Body of pancreas (tissue), 4 donors: Measurements from ENCODE around the gene SYNDIG1L. TPM values are rescaled to one million over a fixed set of nuclear protein-coding genes. Genes with fewer than 3 reads are reported as not detected.

Experiments
- ATAC-seq: fragments of 150-250 bp; one replicate; pipeline ENCODE4 v1.9.1; 2016
- DNase-seq, 4 donors: peaks; one replicate each; pipeline ENCODE4 v3.0.0-alpha.2; 2019
- H3K27ac ChIP-seq, 4 donors: fragments of 200-600 bp; sonication (generic); 1 replicate in 3 of 4; 2 replicates in 1 of 4; pipeline versions ENCODE4 v1.5.1 to v1.6.1; 2016 to 2019; ENCODE audit warnings: mild to moderate bottlenecking in 1 of 4, mixed read lengths in 1 of 4, moderate library complexity in 1 of 4
- H3K27me3 ChIP-seq, 2 donors: fragments of 200-600 bp; sonication (generic); one replicate each; pipeline ENCODE4 v1.6.0; 2016; ENCODE audit warnings: mild to moderate bottlenecking in 1 of 2
- H3K36me3 ChIP-seq, 2 donors: fragments of 200-600 bp; sonication (generic); replicated peaks in 1 of 2; 2 replicates each; pipeline ENCODE4 v1.5.1; 2016; ENCODE audit warnings: low read depth in 2 of 2; ENCODE audit not compliant: insufficient read depth in 1 of 2
- H3K4me1 ChIP-seq: fragments of 200-600 bp; sonication (generic); one replicate; pipeline ENCODE4 v1.6.0; 2016
- H3K4me3 ChIP-seq, 2 donors: fragments of 200-600 bp; sonication (generic); 1 replicate in 1 of 2; 2 replicates in 1 of 2; pipeline ENCODE4 v1.5.1; 2016 to 2019
- H3K9me3 ChIP-seq, 3 donors: fragments of 200-600 bp; sonication (generic); 1 replicate in 2 of 3; 2 replicates in 1 of 3; pipeline ENCODE4 v1.5.1; 2016
- CTCF ChIP-seq, 7 experiments: fragments of 450-650 bp in 4 of 7; fragments of 200-600 bp in 3 of 7; sonication (generic) in 3 of 7; IDR thresholded peaks; one replicate each; pipeline ENCODE4 v1.5.1; 2016 to 2019; ENCODE audit warnings: antibody characterized with exemption in 7 of 7
- POLR2A ChIP-seq, 3 donors: fragments of 450-650 bp; IDR thresholded peaks; one replicate each; pipeline ENCODE4 v1.6.1; 2016; ENCODE audit warnings: antibody characterized with exemption in 3 of 3, mild to moderate bottlenecking in 2 of 3
- WGBS, 2 donors: methylation state at CpG; one replicate each; pipeline ENCODE4 v1.1.5; 2017; 5-methylcytosine and 5-hydroxymethylcytosine counted together
- intact Hi-C: fragments of 100-400 bp; cut with DNase I; formaldehyde crosslinking; loops from one replicate; pipeline ENCODE4 v1.15.1; 2023
- total RNA-seq, 2 donors: library from RNA; depleted of rRNA; stranded (reverse); fragments of >200 nt; gene quantifications; one replicate each; pipeline ENCODE4 v1.1.0, GENCODE V29; 2016

Gene SYNDIG1L
- total RNA-seq, 2 donors from 2014 or later, result 0.52 TPM; not detected in 1

GRCh38 chr14:74403619-74404417 is 22.2 kb downstream of the SYNDIG1L start:
- H3K27me3 ChIP-seq, result no peaks in the 10 kb centered on the region
- DNase-seq (no peak), ATAC-seq (no peak)
- no peaks in the 10 kb centered on the region for H3K36me3 ChIP-seq
- WGBS, 2 donors, result 82% methylated on average over 12 of the region's 12 CpGs
- H3K4me3 ChIP-seq, result no peak overlapping the region
- TF ChIP-seq POLR2A (IDR thresholded peaks at IDR 0.05), result no peak
- no peak for TF ChIP-seq CTCF (IDR thresholded peaks at IDR 0.05)
- H3K9me3 ChIP-seq, result no peaks in the 10 kb centered on the region
- intact Hi-C loops, result no loop called here
- H3K27ac ChIP-seq, result no peak overlapping the region
- peaks cover 11% of the 10 kb centered on the region for H3K4me1 ChIP-seq

- H3K4me1 ChIP-seq, result peaks cover 11% of the 10 kb centered on the region
- H3K9me3 ChIP-seq, result no peaks in the 10 kb centered on the region
- no peak overlapping the region for H3K4me3 ChIP-seq
- DNase-seq, result no peak
- TF ChIP-seq POLR2A (IDR thresholded peaks at IDR 0.05) (no peak), CTCF (IDR thresholded peaks at IDR 0.05) (no peak)
- H3K36me3 ChIP-seq, result no peaks in the 10 kb centered on the region
- intact Hi-C loops, result no loop called here
- no peak overlapping the region for H3K27ac ChIP-seq
- WGBS, 2 donors, result 57 to 66% methylated on average over 7 to 10 of the region's 10 CpGs
- ATAC-seq, result no peak
- H3K27me3 ChIP-seq, result no peaks in the 10 kb centered on the region
Observed at GRCh38 chr14:74402401-74403251, 23.4 kb downstream of the SYNDIG1L start.

GRCh38 chr14:74401504-74402241 is 24.3 kb downstream of the SYNDIG1L start:
- no peak overlapping the region for H3K4me3 ChIP-seq

More at GRCh38 chr14:74401504-74402241, 24.3 kb downstream of the SYNDIG1L start:
- Histone ChIP-seq H3K27ac (no peak overlapping the region), H3K36me3 (no peaks in the 10 kb centered on the region), H3K4me1 (peaks cover 11% of the 10 kb centered on the region), H3K9me3 (no peaks in the 10 kb centered on the region), H3K27me3 (no peaks in the 10 kb centered on the region)
- WGBS, 2 donors, result 12 to 42% methylated on average over 7 to 12 of the region's 12 CpGs
- DNase-seq (peak in 2 of 4 donors; percentile 15 to 20), ATAC-seq (peak; percentile 33)
- intact Hi-C loops, result no loop called here
- no peak for TF ChIP-seq CTCF (IDR thresholded peaks at IDR 0.05)
- no peak for TF ChIP-seq POLR2A (IDR thresholded peaks at IDR 0.05)
